HL-60 (cell line): ENCODE measurements around the gene DYRK3.

Experiments
- DNase-seq, 2 experiments: peaks; one replicate each; pipeline ENCODE4 v3.0.0-alpha.2; 2010 to 2020; ENCODE audit warnings: low read depth in 1 of 2, low spot score in 1 of 2
- H3K27ac ChIP-seq: fragments of 250-450 bp; sonication (Bioruptor Pico); replicated peaks from 2 replicates; pipeline ENCODE4 v1.5.1; 2020; ENCODE audit warnings: mild to moderate bottlenecking, moderate library complexity
- H3K27me3 ChIP-seq: fragments of 250-450 bp; sonication (Bioruptor Pico); 2 replicates; pipeline ENCODE4 v1.5.1; 2021; ENCODE audit warnings: mild to moderate bottlenecking, moderate library complexity; ENCODE audit not compliant: insufficient read depth, poor library complexity, severe bottlenecking
- H3K4me3 ChIP-seq: replicated peaks from 2 replicates; pipeline ENCODE4 v1.5.1; 2011; ENCODE audit warnings: mild to moderate bottlenecking, control low read depth, low read length; ENCODE audit not compliant: insufficient read depth
- CTCF ChIP-seq: IDR thresholded peaks from one replicate; pipeline ENCODE4 v1.5.1; 2011; ENCODE audit warnings: low read length, control low read depth, inconsistent platforms; ENCODE audit not compliant: insufficient read depth
- GABPA ChIP-seq: IDR thresholded peaks from 2 replicates; pipeline ENCODE4 v1.6.1; 2012; ENCODE audit warnings: low read depth
- POLR2AphosphoS5 ChIP-seq: IDR thresholded peaks from 2 replicates; pipeline ENCODE4 v1.6.1; 2012; ENCODE audit warnings: low read depth
- REST ChIP-seq: IDR thresholded peaks from 2 replicates; pipeline ENCODE4 v1.6.1; 2012; ENCODE audit warnings: low read depth; ENCODE audit not compliant: insufficient replicate concordance
- SPI1 ChIP-seq: IDR thresholded peaks from 2 replicates; pipeline ENCODE4 v1.6.1; 2012; ENCODE audit warnings: low read depth, mild to moderate bottlenecking, borderline replicate concordance

The DYRK3 gene

GRCh38 chr1:206654828-206655227 lies 19.5 kb downstream of the DYRK3 start:
- Histone ChIP-seq H3K4me3 (no peak overlapping the region), H3K27me3 (no peaks in the 10 kb centered on the region), H3K27ac (no peak overlapping the region)
- TF ChIP-seq REST, result no peak
- no peak for TF ChIP-seq POLR2AphosphoS5
- no peak for TF ChIP-seq GABPA
- TF ChIP-seq CTCF, result no peak
- TF ChIP-seq SPI1, result no peak
- no peak for DNase-seq

DNA sequence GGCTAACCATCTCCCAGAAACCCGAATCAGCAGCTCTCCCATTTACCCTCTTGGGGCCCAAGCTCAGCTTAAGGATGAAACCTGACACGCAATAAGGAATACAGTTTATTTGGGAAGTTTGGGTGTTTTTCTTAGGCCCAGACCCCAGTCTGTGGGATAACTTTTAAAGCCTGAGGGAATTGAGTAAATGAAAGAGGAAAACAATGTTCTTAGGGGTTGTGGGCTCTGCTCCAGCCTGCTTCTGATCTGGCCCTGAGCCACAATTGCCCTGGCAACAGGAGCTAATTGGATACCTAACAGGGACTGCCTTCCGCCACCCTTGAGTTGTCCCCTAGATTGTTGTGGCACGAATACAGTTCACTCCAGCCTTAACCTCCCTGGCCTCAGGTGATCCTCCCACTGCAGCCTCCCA lies 20.1 kb downstream of the DYRK3 start:
- Histone ChIP-seq H3K4me3 (no peak overlapping the region), H3K27ac (no peak overlapping the region), H3K27me3 (no peaks in the 10 kb centered on the region)
- no peak for DNase-seq
- no peak for TF ChIP-seq CTCF
- TF ChIP-seq SPI1, result no peak
- TF ChIP-seq GABPA, result no peak
- TF ChIP-seq REST, result no peak
- no peak for TF ChIP-seq POLR2AphosphoS5

DNA sequence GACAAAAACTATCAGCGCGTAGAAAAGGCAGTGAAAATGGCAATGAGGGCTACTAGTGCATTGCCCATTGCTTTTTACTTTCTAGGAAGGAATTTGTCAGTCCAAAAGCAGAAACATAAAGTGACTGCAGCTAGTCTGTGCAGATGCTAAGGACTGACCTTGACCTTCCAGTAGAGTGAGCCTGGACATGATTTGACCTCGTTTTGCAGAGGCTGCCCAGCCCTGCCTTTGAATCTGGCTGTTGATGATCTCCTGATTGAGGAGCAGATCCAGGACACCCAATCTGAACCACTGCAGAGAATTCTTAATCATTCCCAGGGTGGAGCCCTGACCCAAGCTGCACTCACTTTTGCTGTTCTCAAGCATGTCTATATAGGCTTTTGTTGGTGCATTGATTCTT lies 21.6 kb downstream of the DYRK3 start:
- TF ChIP-seq GABPA (no peak), CTCF (no peak)

DNA sequence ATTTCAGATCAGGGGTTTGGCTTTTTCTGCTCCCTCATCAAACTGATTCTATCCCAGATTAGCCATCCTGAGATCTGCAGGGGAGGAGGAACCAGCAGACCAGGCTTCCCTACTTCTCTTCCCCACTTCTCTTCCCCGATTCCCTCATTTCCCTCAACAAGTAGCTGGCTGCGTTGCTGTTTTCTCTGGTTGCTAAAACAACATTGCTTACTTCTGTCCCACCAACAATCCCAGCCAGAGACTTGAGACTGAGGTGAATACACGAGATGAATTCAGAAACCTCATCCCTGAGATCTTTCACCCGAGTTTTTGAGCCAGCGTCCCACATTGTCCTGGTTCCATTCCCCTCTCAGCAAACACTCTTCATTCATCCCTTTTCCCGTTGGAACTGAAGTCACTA lies 22.4 kb downstream of the DYRK3 start:
- no peak for TF ChIP-seq POLR2AphosphoS5
- TF ChIP-seq CTCF, result no peak
- no peak for TF ChIP-seq SPI1
- TF ChIP-seq GABPA, result no peak
- no peak for TF ChIP-seq REST
- Histone ChIP-seq H3K4me3 (no peak overlapping the region), H3K27ac (no peak overlapping the region), H3K27me3 (no peaks in the 10 kb centered on the region)
- no peak for DNase-seq

More for the DNA sequence above, 21.6 kb downstream of the DYRK3 start:
- Histone ChIP-seq H3K27ac (no peak overlapping the region), H3K27me3 (no peaks in the 10 kb centered on the region), H3K4me3 (no peak overlapping the region)
- DNase-seq, result no peak
